ENCODE results near the gene GJB5.
"Not testable (repeated sequence)": the region's sequence is repeated elsewhere in the genome, so short reads cannot be mapped to it uniquely, and the experiment has no call there.

GJB5 gene

DNA sequence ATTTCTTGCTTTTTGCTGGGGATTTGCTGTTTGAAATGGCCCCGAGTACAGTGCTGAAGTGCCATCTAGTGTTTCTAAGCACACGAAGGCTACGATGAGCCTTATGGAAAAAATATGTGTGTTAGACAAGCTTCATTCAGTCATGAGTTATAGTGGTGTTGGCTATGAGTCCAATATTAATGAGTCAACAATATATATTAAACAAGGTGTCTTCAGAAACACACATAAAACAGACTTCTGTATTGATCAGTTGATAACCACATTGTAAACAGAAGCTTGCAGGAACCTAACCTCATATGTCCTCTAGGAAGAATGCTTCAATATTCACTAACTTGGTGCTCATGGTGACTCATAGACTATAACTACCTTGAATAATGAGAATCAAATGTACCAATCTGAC, 1.7 kb upstream of the GJB5 start:
- no peaks in the 10 kb centered on the region for H3K4me1 Mint-ChIP-seq
- no peak overlapping the region for H3K27ac Mint-ChIP-seq
- DNase-seq (ENCODE audit: low spot score in 2 of 2) (no peak), ATAC-seq (ENCODE audit: low read depth) (no peak)
- no peak overlapping the region for H3K4me3 Mint-ChIP-seq
- H3K27me3 Mint-ChIP-seq = peaks cover 13% of the 10 kb centered on the region
- H3K9me3 Mint-ChIP-seq = peaks cover 4% of the 10 kb centered on the region
- H3K36me3 Mint-ChIP-seq = no peaks in the 10 kb centered on the region

DNA sequence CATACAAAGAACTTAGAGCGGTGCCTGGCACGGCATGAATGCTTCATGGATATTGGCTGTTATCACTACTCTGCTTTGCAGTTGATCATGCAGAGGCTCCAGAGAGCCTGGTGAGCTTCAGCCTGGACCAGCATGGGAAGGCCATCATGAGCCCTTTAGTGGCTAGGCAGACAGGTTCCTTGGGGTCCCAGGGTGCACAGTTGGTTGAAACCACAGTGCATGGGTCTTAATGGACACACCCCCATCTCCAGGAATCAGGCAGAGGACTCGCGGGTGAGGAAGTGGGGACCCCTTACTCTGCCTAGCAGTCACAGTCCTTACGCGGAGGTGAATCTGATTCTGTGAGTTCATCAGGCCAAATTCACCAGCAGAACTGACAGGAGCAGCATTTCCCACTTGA, 1.1 kb downstream of the GJB5 start:
- no peaks in the 10 kb centered on the region for H3K4me1 Mint-ChIP-seq
- H3K36me3 Mint-ChIP-seq = no peaks in the 10 kb centered on the region
- DNase-seq (ENCODE audit: low spot score in 2 of 2) (no peak), ATAC-seq (ENCODE audit: low read depth) (no peak)
- peaks cover 13% of the 10 kb centered on the region for H3K27me3 Mint-ChIP-seq
- H3K27ac Mint-ChIP-seq = no peak overlapping the region
- H3K4me3 Mint-ChIP-seq = no peak overlapping the region
- H3K9me3 Mint-ChIP-seq = peaks cover 4% of the 10 kb centered on the region

DNA sequence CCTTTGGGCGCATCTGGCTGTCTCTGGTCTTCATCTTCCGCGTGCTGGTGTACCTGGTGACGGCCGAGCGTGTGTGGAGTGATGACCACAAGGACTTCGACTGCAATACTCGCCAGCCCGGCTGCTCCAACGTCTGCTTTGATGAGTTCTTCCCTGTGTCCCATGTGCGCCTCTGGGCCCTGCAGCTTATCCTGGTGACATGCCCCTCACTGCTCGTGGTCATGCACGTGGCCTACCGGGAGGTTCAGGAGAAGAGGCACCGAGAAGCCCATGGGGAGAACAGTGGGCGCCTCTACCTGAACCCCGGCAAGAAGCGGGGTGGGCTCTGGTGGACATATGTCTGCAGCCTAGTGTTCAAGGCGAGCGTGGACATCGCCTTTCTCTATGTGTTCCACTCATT, 2.5 kb downstream of the GJB5 start:
- no peak overlapping the region for H3K4me3 Mint-ChIP-seq
- DNase-seq (ENCODE audit: low spot score in 2 of 2) (no peak), ATAC-seq (ENCODE audit: low read depth) (no peak)
- peaks cover 4% of the 10 kb centered on the region for H3K9me3 Mint-ChIP-seq
- no peak overlapping the region for H3K27ac Mint-ChIP-seq
- peaks cover 14% of the 10 kb centered on the region for H3K27me3 Mint-ChIP-seq
- no peaks in the 10 kb centered on the region for H3K4me1 Mint-ChIP-seq
- no peaks in the 10 kb centered on the region for H3K36me3 Mint-ChIP-seq

DNA sequence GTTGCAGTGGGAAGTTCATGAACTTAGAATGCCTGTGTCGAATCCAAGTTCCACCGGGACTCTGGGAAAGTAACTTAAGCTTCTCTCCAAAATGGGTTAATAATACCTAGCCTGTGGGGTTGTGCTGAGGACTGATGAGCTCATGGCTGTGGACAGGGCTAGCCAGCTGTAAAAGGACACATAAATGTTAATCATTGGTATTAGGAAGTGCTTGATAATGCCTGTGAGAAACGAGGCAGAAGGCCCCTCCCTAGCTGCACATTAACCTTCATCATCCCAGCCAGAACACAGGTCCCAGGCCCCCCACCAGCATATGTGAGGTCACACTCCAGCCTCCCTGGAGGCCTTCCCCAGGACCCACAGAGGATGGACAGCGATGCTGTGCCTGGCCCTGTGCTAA, 3.9 kb downstream of the GJB5 start:
- H3K4me1 Mint-ChIP-seq = no peaks in the 10 kb centered on the region
- peaks cover 1% of the 10 kb centered on the region for H3K9me3 Mint-ChIP-seq
- ATAC-seq (ENCODE audit: low read depth) (no peak), DNase-seq (ENCODE audit: low spot score in 2 of 2) (no peak)
- no peak overlapping the region for H3K27ac Mint-ChIP-seq
- H3K27me3 Mint-ChIP-seq = peaks cover 18% of the 10 kb centered on the region
- no peak overlapping the region for H3K4me3 Mint-ChIP-seq
- no peaks in the 10 kb centered on the region for H3K36me3 Mint-ChIP-seq

DNA sequence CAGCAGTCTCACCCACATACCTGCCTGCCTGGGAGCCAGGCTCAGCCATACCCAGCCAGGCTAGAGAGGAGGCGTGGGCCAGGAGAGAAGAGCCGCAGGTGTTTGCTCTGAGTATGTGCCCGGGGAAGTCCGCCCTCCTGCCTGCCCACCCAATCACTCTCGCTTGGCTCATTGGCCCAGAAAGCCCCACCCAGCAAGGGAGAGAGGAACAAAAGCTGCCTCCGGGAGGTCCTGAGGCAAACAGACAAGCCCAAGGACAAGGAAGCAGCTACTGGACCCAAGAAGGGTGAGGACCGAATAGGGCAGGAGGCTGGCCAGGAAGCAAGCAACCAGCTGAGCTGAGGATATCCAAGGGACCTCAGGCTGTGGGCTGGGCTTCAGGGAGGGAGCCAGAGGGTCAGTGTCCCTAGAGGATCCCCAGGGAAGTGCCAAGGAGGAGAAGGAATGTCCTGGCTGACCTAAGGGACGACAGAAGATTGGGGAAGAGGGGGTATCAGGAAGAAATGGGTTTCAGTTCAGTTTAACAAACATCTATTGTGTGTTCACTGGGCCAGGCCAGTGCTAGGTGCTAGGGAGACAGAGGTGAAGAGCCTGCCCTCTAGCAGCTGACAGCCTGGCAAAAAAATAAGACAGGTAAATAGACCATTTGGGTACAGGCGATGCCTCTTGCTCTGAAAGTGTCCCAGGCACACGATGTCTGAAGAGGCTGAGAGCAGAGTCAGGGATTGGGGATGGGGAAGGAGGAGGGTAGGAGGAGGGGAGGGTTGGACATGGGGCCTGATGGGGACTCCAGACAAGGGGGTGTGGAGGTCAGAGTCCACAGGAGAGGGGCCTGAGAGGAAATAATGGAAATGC, 4.9 kb downstream of the GJB5 start, which contains the start of gene GJB4:
Gene GJB4, plus strand, starts transcription at position 238 of the 855 bp plus-strand sequence. CDS start 1,515 bp downstream, outside the sequence.
- H3K9me3 Mint-ChIP-seq = no peaks in the 10 kb centered on the region
- ATAC-seq (ENCODE audit: low read depth) (no peak), DNase-seq (ENCODE audit: low spot score in 2 of 2) (no peak)
- no peak within 1 kb of the TSS for H3K27ac Mint-ChIP-seq
- H3K4me3 Mint-ChIP-seq = no peak within 1 kb of the TSS
- no peaks in the 10 kb centered on the region for H3K4me1 Mint-ChIP-seq
- H3K36me3 Mint-ChIP-seq = no peaks in the 10 kb centered on the region
- H3K27me3 Mint-ChIP-seq = peaks cover 17% of the 10 kb centered on the region

DNA sequence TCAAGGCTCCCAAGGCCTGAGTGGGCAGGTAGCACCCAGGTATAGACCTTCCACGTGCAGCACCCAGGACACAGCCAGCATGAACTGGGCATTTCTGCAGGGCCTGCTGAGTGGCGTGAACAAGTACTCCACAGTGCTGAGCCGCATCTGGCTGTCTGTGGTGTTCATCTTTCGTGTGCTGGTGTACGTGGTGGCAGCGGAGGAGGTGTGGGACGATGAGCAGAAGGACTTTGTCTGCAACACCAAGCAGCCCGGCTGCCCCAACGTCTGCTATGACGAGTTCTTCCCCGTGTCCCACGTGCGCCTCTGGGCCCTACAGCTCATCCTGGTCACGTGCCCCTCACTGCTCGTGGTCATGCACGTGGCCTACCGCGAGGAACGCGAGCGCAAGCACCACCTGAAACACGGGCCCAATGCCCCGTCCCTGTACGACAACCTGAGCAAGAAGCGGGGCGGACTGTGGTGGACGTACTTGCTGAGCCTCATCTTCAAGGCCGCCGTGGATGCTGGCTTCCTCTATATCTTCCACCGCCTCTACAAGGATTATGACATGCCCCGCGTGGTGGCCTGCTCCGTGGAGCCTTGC, 6.4 kb downstream of the GJB5 start:
- Mint-ChIP-seq H3K27me3 (peaks cover 17% of the 10 kb centered on the region), H3K9me3 (no peaks in the 10 kb centered on the region), H3K36me3 (no peaks in the 10 kb centered on the region), H3K4me1 (no peaks in the 10 kb centered on the region), H3K4me3 (no peak overlapping the region), H3K27ac (no peak overlapping the region)
- DNase-seq (ENCODE audit: low spot score in 2 of 2) (no peak), ATAC-seq (ENCODE audit: low read depth) (no peak)

DNA sequence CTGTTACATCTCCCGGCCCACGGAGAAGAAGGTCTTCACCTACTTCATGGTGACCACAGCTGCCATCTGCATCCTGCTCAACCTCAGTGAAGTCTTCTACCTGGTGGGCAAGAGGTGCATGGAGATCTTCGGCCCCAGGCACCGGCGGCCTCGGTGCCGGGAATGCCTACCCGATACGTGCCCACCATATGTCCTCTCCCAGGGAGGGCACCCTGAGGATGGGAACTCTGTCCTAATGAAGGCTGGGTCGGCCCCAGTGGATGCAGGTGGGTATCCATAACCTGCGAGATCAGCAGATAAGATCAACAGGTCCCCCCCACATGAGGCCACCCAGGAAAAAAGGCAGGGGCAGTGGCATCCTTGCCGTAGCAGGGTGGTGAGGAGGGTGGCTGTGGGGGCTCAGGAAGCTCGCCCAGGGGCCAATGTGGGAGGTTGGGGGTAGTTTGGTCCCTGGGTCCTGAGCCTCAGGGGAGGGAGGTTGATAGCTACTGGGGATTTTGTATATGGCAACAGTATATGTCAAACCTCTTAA, 7.0 kb downstream of the GJB5 start:
- H3K27me3 Mint-ChIP-seq = peaks cover 17% of the 10 kb centered on the region
- DNase-seq (ENCODE audit: low spot score in 2 of 2) (no peak), ATAC-seq (ENCODE audit: low read depth) (no peak)
- H3K36me3 Mint-ChIP-seq = no peaks in the 10 kb centered on the region
- no peak overlapping the region for H3K4me3 Mint-ChIP-seq
- no peaks in the 10 kb centered on the region for H3K4me1 Mint-ChIP-seq
- H3K9me3 Mint-ChIP-seq = no peaks in the 10 kb centered on the region
- H3K27ac Mint-ChIP-seq = no peak overlapping the region

DNA sequence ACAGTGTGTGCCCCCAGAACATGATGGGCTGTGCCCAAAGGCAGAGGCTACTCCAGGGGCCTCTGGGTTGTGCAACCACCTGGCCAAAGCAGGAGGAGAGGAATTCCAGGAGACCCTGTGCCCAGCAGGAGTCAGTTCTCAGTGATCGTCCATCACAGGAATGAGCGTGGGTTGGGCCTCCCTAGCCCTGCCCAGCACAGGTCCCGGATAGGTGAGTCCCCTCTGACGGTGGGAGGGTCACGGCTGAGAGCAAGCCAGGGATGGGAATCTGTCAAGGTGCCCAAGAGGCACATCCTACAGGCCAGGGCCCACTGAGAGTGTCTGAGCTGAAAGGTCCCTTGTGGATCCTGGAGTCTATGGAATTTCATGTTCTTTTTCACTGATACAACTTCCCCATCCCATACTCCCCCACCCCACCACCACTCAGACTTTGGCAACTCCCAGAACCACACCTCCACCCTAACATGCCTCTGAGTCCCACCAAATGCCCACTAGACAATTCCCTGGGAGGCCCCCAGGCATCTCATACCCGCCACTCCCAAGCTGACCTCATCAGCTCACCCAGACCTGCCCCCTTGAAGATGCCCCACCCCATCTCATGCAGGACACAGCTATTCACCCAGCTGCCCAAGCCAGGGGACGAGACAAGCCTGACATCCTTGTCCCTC, 7.8 kb downstream of the GJB5 start:
- no peaks in the 10 kb centered on the region for H3K4me1 Mint-ChIP-seq
- no peak overlapping the region for H3K27ac Mint-ChIP-seq
- H3K36me3 Mint-ChIP-seq = no peaks in the 10 kb centered on the region
- H3K9me3 Mint-ChIP-seq = no peaks in the 10 kb centered on the region
- H3K4me3 Mint-ChIP-seq = no peak overlapping the region
- no peak for ATAC-seq (ENCODE audit: low read depth)
- DNase-seq (ENCODE audit: low spot score in 2 of 2) = no peak
- peaks cover 17% of the 10 kb centered on the region for H3K27me3 Mint-ChIP-seq

DNA sequence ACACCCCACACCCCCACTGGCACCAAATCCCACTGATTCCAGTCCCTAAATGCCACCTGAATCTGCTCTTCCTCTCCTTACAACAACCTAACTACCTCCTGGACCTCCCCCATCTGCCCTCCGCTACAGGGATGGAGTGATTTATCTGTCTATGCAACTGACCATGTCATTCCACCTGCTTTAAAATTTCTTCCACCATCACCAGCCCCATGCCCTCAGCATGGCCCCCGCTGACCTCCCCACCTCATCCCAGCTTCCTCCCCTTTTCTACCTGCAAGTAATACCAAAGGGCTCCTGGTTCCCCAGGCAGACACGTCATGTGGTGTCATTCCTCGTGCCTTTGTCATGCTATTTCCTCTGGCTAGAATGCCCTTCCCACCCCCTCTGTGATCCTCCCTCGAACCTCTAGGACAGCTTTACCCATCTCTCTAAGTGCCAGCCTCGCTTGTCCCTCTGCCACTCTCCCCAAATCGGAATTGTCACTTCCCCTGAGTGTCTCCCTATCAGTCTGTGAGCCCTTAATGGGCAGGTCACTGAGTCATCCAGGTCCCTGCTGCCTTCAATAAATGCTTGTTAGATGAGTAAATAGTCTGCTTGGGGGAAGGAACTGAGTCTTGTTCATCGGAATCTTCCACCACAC, 8.4 kb downstream of the GJB5 start:
- H3K27me3 Mint-ChIP-seq = peaks cover 13% of the 10 kb centered on the region
- ATAC-seq (ENCODE audit: low read depth) (no peak), DNase-seq (ENCODE audit: low spot score in 2 of 2) (no peak)
- H3K27ac Mint-ChIP-seq = no peak overlapping the region
- H3K4me1 Mint-ChIP-seq = no peaks in the 10 kb centered on the region
- no peaks in the 10 kb centered on the region for H3K9me3 Mint-ChIP-seq
- H3K36me3 Mint-ChIP-seq = no peaks in the 10 kb centered on the region
- H3K4me3 Mint-ChIP-seq = no peak overlapping the region

DNA sequence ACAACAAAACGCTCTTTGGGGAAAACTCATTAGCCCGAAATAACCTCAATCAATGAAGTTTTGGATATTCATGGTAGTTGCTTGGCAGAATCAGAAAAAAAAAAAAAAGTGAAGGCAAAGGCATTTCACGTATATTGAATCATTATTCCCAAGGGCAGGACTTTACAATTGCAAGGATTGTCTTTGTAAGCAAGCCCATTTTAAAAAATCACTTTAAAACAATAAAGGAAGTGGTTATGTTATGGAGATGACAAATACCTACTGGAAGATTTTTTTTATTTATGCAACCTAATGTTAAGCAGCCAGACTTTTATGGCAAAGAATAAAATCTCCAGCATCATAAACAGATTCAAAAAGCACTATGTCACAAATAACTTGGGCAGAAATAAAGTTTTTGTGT, 14.0 kb downstream of the GJB5 start:
- no peaks in the 10 kb centered on the region for H3K9me3 Mint-ChIP-seq
- H3K4me1 Mint-ChIP-seq = no peaks in the 10 kb centered on the region
- H3K27me3 Mint-ChIP-seq = peaks cover 6% of the 10 kb centered on the region
- DNase-seq (ENCODE audit: low spot score in 2 of 2) (no peak), ATAC-seq (ENCODE audit: low read depth) (no peak)
- no peaks in the 10 kb centered on the region for H3K36me3 Mint-ChIP-seq
- no peak overlapping the region for H3K4me3 Mint-ChIP-seq
- no peak overlapping the region for H3K27ac Mint-ChIP-seq

DNA sequence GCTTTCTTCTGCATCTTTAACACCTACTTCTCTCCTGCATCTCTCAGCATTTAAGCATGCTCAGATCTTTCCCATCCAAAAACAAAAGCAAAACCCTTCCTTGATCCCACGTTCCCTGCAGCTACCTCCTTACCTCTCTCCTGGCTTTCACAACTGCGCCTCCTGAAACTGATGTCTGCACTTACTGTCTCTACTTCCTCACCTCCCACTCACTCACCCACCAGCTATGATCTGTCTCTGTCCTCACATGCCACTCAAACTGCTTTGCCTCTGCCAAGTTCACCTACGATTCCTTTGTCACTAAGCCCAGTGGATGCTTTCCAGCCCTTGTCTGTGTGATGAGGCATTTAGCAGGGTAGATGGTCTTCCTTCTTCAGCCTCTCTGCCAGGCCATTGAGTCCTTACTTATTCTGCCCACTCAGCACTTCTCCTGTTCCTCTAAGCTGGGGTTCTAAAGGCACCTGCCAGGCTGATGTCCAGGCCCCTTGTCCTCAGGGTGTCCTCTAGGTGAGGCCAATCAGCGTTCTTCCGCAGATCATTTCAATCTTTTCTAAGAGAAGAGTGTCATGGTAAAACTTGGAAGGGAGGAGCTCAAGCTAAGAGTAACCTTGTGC, 16.2 kb downstream of the GJB5 start:
- no peaks in the 10 kb centered on the region for H3K4me1 Mint-ChIP-seq
- H3K27ac Mint-ChIP-seq = no peak overlapping the region
- peaks cover 6% of the 10 kb centered on the region for H3K27me3 Mint-ChIP-seq
- no peaks in the 10 kb centered on the region for H3K36me3 Mint-ChIP-seq
- no peak for ATAC-seq (ENCODE audit: low read depth)
- no peaks in the 10 kb centered on the region for H3K9me3 Mint-ChIP-seq
- no peak for DNase-seq (ENCODE audit: low spot score in 2 of 2)
- no peak overlapping the region for H3K4me3 Mint-ChIP-seq

DNA sequence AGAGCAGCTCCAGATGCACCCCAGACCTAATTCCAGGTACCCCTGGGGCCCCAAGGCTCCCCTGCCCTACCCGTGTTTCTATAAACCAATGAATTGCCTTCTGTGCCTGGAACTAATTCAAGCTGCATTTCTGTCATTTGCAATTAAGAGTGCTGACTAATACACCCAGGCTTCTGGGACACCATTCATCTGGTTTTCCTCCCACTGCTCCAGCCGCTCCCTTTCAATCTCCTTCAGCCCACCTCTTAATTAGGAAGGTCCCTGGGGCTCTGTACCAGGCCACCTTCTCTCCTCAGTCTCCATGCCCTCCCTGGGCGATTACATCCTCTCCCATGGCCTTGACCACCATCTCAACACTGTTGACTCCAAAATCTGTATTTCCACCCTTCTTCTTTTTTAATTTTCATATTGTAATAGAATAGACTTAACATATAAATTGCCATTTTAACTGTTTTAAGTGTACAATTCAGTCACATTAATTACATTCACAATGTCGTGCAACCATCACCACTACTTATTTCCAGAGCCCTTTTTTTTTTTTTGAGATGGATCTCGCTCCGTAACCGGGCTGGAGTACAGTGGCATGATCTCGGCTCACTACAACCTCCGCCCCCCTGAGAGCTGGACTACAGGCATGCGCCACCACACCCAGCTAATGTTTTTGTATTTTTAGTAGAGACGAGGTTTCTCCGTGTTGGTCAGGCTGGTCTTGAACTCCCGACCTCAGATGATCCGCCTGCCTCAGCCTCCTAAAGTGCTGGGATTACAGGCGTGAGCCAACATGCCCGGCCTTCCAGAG, 16.9 kb downstream of the GJB5 start:
- H3K9me3 Mint-ChIP-seq = no peaks in the 10 kb centered on the region
- H3K4me1 Mint-ChIP-seq = no peaks in the 10 kb centered on the region
- H3K36me3 Mint-ChIP-seq = no peaks in the 10 kb centered on the region
- H3K27ac Mint-ChIP-seq = no peak overlapping the region
- no peak for ATAC-seq (ENCODE audit: low read depth)
- peaks cover 6% of the 10 kb centered on the region for H3K27me3 Mint-ChIP-seq
- no peak overlapping the region for H3K4me3 Mint-ChIP-seq
- DNase-seq (ENCODE audit: low spot score in 2 of 2) = no peak

DNA sequence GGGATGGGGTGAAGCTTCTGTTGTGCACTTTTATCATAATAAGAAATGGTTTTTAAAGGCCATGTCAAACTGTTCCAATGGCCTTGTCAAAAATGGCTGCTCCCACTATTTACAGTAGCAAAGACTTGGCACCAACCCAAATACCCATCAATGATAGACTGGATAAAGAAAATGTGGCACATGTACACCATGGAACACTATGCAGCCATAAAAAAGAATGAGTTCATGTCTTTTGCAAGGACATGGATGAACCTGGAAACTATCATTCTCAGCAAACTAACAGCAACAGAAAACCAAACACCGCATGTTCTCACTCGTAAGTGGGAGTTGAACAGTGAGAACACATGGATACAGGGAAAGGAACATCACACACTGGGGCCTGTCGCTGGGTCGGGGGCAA, 18.3 kb downstream of the GJB5 start:
- H3K27me3 Mint-ChIP-seq = peaks cover 13% of the 10 kb centered on the region
- ATAC-seq (ENCODE audit: low read depth) = not testable (repeated sequence)

More for the DNA sequence above, 18.3 kb downstream of the GJB5 start:
- DNase-seq (ENCODE audit: low spot score in 2 of 2); H3K36me3 Mint-ChIP-seq; H3K9me3 Mint-ChIP-seq; H3K27ac Mint-ChIP-seq; H3K4me3 Mint-ChIP-seq; H3K4me1 Mint-ChIP-seq: not testable (repeated sequence)

All from memory B cell (primary cell).